GM20431 (cell line): ENCODE measurements around the gene ITPRIP.

Source experiments
- in situ Hi-C: fragments of 300-500 bp; cut with MseI, MboI; formaldehyde crosslinking; loops from one replicate; pipeline ENCODE4 v1.15.0; 2020; ENCODE audit warnings: low sequenced_read_pairs; ENCODE audit not compliant: unreplicated experiment

ITPRIP gene

DNA sequence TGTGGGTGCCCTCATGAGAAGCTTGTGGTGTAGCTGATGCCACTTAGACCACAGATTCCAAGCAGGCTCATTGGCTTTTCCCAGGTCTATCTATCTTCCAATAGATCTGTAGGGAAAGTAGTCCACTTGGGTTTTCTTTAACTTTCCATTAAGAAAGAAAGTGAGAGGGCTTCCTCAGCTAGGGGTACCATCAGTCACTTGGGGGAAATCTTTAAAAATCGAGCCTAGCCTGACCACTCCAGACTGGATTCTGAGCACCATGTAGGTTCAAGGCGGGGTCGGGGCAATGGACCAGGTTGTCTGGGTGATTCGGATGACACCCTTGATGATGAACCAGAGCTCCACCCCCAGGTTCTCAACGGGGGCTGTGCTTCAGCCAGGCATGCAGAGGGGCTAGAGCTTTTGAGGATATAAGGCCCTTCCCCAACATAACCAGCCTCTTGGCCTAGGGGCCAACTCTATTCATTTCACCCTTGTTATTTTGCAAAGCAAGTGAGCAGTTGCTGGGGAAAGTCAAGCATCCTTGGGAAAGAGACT lies 27.0 kb downstream of the ITPRIP start:
- in situ Hi-C loops, result no loop called here

DNA sequence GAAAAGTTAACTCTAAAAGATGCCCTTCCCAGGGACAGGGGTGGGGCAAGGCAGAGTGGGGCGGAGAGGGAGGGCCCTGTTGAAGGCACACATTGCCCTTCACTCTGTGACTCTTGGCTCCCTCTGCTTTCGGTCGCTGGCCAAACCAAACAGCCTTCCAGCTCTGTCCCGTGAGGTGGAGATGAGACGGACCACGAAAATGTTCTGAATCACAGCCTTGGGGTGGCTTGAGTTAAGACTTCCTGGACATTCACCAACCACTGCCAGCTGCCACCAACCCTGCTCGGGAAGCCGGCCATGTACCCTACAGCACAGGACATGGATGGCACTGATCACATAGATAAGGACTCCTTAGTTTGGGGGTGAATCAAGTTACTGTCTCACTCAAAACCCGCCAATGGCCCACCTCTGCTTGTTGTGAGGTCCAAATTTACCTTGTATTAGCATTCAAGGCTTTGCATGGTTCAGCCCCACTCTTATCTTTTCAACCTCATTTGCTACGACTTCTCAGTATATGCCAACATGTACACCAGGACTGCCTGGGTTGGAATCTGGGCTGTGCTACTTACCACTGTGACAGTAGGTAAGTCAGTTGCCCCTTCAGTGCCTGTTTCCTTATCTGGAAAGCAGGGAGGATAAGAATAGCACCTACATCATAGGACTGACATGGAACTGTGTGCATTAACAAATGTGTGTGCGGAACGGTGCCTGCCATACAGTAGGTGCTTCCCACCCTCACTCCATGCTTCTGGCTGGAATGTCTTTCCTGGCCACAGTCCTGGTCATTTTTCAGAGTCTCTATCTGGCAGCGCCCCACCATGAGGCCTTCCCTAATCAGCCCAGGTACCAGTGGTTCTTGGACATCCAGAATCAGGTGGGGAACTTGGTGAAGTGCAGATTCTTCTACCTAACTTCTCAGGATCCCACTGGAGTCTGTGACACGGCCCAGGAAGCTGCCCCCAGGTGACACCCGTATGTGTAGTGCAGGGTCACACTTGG lies 28.0 kb downstream of the ITPRIP start:
- in situ Hi-C loops, result no loop called here

DNA sequence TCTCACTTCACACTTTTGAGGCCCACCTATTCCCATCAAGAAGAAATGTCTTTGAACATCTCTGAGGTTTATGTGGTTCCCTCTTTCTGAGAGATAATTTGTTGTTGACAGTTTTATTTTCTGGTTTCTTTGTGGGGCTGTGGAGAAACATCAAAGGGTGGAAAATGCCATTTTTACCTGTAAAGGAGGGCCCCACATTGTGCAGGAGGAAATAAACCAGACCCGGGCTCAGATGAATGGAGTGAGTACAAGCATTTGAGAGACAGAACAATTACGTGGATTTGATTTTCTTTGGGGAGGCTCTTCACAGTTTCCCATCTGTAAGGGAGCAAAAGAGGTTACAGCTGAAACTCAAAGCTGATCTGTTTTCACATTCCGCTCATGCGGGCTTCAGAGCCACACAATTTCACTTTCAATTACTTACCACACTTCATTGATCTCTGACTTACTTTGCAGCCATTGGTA lies 29.8 kb downstream of the ITPRIP start:
- in situ Hi-C loops, result no loop called here

DNA sequence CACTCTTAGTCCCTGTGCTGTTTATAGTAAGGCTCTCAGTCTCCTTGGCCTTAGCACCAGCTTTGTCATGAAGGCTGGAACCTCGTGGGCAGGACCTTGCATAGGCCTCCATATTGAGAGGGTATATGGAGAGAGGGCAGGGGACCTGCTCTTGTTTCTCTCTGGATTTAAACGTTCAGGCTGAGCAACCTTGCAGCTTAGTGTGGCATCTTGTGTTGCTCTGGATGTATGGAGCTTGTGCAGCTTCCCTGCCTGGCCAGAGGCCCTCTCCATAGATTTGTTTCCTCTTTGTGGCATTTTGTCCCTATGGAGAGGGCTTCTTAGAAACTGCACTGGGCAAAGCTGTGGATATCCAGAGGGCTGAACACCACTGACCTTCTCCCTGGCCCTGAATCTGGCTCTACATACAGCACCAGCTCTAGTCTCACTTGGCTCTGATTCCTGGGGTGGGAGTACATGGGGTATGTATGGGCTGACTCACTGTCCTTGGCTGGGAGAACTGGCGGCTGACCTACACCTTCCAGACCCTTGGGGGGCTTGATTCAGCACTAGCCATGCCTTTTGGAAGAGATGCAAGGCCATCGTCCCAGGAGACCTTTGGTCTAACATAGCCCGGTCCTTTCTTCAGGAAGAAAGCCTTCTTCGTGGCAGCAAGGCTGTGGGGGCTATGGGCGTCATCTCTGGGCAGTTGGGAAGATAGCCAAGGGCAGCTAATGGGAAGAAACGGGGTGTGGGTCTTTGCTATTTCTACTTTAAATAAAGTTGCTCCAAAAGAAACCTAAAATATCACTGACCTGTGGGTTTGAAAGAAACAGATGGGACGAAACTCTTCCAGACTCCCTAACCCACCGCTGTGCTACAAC lies 30.5 kb downstream of the ITPRIP start:
- in situ Hi-C loops, result no loop called here

DNA sequence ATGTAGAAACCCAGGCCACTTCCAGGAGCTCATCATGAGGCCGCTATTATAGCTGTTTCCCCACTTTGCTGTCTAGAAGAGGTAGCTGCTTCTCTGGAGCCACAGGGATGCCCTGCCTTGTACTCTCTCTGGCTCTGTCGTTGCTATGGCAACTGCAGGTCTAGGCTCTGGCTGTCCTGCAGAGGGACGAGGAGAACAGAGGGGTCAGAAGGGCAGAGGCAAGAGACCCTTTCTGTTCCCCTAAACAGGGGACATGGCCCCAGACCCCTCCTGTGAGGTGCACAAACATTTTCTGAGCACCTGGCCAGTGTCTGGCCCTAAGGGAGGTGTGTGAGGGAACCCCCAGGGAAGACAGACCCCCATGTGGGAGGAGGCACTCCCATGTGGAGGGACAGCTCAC lies 31.4 kb downstream of the ITPRIP start:
- in situ Hi-C loops, result no loop called here

DNA sequence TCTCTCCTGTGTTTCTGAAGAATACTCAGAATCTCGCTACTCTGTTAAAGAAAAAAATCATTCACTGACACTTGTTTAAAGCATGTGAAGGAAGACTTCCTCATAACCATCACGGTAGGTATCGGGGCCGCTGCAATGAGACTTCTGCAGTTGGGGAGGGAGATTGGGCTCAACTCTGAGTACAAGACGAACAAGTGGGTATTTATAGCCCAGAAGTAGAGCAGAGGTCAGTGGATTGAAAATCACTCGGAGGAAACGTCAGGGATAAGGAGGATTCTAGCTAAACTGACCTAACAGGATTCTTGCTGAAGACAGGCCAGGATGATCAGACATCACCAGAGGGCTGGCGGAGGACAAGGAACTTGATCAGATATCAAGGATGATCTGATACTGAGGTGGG lies 33.3 kb downstream of the ITPRIP start:
- in situ Hi-C loops, result no loop called here

DNA sequence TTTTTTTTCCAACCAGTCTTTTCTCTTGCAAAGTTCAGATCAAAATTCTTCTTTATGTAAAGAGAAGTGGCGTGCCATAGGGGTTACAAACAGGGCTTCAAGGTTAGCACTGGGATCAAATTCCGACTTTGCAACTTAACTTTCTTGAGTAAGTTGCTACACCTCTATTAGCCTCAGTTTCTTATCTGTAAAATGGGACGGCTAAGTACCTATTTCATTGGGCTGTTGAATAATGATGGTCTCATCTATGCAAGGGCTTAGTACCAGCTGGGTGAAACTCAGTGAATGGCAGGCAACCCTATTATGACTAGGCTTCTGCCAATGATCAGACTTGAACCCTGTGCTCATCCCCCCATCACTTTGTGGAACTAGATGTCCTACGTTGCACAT lies 33.9 kb downstream of the ITPRIP start:
- in situ Hi-C loops, result no loop called here

DNA sequence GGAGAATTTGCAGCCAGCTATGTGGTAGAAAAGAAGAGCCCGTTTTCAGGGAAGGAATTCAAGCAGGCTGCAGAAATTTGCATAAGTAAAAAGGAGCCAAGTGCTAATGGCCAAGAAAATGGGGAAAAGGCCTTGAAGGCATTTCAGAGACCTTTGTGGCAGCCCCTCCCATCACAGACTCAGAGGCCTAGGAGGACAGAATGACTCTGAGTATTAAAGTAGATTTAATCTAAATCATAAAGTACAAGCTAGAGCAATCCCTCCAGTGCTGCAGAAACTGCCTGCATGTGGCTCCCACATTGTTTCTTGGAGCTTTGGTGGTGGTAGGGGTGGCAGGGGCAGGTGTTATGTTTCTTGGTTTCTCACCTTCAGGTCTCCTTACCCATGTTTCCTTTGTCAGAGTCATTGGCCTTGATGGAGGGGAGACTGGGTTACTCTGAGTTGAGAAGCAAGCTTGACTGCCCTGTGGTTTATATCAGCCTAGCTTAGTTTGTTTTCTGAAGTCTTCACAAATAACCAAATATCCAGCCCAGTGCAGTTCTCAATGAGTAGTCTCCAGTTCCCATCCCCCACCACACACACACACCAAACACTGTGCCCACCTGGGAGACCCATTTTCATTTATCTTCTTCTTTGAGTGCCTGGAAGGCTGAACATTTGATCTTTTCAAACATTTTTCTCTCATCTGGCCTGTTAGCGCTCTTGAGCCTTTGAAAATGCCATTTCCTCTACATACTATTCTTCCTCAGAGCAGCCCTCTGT lies 34.5 kb downstream of the ITPRIP start:
- in situ Hi-C loops, result no loop called here

DNA sequence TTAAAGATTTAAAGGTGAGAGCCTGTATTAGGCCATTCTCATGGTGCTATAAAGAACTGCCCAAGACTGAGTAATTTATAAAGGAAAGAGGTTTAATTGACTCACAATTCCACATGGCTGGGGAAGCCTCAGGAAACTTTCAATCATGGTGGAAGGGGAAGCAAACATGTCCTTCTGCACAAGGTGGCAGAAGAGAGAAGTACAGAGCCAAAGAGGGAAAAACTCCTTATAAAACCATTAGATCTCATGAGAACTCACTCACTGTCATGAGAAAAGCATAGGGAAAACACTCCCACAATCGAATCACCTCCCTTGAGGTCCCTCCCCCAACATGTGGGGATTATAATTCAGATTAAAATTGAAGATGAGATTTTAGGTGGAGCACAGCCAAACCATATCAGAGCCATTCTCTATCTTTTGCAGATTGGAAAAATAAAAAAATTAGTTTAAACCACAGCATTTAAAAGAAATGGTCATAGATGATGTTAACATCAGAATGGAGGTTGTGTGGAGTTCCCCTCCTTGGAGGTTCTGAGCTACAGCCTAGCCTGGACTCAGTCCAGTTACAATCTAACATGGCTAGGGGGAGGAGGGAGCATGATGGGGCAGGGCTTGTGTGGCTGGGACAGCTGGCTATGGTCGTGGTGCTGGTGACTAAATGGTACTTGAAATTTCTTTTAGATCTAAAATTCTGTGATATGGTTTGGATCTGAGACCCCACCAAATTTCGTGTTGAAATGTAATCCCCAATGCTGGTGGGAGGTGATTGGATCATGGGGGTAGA lies 36.2 kb downstream of the ITPRIP start:
- in situ Hi-C loops, result no loop called here

DNA sequence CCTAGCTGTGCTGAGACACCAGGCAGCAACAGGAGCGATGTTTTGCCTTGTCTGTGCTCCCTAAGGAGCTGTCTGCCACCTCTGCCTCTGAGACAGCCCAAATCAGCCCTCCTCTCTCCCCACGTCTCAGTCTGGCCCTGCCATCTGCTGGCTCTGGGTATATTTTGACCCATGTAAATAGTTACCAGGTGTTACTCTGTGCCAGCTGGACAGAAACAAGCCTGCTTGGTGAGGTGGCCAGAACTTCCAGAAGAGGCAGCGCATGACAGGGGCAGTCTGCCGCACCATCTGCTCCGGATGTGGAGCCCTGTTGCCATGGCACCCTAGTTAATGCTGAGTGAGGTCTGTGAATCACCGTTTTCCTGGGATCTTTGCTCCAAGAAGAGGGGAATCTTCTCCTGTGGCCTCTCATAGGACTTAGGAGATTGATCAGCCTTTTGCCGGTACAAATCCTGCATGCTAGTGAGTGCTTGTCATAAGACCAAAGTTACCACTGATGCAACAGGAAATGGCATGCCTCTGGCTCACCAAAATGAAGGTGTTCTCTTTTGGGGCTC lies 37.5 kb downstream of the ITPRIP start:
- in situ Hi-C loops, result no loop called here

DNA sequence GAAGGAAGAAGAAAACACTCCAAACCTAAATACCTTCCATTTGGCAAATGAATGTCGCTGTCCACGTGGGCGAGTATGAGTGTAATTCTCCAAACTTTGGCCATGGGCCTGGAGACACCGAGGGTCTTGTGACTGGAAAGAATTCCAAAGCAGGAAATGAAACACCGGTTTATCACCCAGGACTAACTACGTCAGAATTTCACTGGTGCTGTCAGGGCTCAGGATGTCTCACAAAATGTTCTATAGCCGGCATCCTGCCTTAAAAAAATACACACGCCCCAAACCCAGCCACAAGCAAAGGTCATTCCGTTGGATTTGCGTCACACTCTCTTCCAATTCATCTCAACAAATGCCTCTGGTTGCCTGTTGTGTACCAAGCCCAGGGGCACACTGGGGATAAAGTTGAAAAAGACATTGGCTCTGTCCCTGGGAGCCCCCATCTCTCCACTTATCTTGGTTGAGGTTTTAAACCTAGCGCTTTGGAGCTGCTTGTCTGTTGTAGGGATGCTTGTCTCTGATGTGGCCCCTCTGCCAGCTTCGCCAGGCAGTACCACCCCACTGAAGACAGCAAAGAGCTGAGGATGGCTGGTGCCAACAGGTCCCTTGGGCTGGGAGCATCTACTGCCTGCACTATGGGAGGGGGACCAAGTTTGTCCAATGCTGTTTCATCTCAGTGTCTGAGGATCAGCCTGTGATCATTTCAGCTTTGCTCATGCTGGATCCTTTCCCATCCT lies 38.1 kb downstream of the ITPRIP start:
- in situ Hi-C loops, result no loop called here

DNA sequence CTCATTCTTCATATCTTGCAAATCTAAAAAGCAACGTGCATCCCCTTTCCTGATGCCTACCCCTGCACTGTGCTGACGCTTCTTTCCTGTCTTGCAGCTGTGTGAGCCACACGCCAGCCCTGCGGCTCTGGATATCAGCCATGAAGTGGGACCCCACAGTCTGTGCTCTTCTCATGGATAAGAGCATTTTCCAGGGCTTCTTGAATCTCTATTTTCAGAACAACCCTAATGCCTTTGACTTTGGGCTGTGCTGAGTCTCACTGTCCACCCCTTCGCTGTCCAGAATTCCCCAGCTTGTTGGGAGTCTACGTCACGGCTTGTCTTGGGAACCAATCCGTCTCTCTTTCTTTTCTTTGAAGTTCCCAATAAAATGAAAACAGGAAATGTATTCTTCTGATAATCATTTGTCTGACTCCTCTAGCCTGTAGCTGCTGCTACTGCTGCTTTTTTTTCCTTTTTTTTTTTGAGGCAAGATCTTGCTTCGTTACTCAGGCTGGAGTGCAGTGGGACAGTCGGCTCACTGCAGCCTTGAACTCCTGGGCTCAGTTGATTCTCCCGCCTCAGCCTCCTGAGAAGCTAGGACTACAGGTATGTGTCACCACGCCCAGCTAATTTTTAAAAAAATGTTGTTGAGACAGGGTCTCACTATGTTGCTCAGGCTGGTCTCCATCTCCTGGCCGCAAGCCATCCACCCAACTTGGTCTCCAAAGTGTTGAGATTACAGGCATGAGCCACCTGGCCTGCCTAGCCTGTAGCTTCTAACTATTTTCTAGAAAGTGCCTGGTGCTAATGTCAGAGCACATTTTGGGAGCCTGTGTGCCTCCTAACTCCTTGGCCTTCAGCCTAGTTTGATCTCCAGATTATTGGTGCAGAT lies 39.0 kb downstream of the ITPRIP start:
- in situ Hi-C loops, result loop anchor here (10.0 kb wide), 1 partner anchor 46 kb away; no protein-coding TSS in a partner anchor

DNA sequence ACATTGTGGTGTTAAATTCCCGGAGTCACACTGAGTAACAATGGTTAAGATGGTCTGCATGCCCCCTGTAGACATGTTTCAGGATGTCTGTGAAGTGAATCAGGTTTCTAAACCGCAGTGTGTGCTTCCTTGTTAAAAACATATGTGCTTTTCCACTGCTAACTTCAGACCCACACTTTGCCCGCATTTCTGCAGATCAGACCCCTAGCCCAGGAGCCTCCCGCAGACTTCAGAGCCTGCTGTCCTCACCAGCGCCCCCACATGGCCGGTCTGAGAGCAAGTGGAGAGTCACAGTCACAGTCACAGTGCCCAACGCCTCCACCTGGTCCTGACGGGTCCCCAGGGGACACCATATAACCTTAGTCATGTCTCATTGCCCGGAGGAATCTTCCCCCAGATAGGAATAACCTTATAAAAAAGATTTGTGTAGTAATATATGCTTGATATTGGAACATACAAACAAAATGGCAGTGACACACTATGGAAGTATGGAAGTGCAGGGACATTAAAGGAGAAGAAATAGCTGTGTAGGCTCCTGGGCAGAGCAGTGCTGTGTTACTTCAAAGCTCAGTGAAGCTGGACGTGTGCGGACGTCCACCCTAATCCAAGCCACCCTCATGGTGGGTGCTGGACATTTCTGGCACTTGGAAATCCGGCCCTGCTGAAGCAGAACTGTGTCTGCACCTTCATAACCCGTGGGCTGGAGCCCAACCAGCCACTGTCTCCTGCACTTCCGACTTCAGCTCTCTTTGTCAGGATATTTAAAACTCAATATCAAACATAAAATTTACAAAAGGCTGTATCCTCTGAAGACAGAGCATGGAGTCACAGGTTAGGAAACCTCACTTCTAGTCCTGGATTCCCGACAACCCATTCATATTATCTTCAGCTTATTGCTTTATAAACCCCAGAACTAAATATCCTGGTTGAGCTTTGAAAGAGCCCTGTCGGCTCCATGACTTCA lies 40.3 kb downstream of the ITPRIP start:
- in situ Hi-C loops, result loop anchor here (10.0 kb wide), 1 partner anchor 47 kb away; no protein-coding TSS in a partner anchor

DNA sequence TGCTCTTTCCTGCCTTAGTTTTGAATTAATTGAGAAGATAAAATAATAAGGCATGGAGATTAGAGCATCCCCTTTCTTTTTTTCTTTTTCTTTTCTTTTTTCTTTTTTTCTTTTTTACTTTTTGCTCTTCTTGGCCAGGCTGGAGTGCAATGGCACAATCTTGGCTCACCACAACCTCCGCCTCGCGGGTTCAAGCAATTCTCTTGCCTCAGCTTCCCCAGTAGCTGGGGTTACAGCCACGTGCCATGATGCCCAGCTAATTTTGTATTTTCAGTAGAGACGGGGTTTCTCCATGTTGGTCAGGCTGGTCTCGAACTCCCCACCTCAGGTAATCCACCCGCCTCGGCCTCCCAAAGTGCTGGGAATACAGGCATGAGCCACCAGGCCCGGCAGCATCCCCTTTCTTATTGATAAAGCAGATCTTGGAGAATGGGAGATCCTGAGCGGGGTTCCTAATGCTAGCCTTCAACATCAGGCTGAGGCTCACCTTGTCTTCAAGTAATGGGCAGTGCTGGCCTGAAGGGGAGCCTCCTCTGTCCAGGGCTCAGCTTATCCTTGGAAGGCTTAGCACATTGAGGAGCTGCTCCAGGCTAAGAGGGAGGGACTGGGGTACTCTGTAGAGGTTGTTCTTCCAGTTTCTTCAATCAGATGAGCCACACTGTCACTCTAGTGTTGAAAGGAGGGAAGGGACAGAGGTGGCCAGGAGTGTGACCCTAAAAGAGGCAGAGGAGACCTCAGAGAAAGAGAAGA lies 41.4 kb downstream of the ITPRIP start:
- in situ Hi-C loops, result loop anchor here (10.0 kb wide), 1 partner anchor 48 kb away; no protein-coding TSS in a partner anchor

DNA sequence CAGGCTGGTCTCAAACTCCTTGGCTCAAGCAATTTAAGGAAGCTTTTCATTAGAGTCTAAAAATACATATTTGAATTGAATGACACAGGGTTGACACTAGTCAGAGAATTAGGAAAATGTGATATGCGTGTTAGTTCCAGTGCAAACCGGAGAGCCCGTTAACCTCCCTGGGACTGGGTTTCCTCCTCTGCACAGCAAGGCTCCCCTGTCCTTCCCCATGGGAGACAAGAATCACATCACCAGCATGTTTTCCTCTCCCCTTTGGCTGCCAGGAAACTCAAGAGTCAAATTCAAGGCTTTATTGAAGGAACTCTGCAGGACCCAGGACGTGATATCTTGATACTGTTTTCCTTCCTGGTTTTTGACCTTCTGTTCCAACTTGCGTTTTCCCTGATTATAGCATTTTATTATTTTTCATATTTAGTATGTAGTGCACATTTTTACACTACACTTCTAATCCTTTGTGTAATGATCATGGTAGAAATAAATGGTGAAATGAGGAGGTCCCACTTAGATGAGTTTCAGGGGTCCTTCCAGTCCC lies 44.4 kb downstream of the ITPRIP start:
- in situ Hi-C loops, result loop anchor here (10.0 kb wide), 1 partner anchor 51 kb away; no protein-coding TSS in a partner anchor
